HG03354 (cell line): ENCODE measurements around the gene LTBR.
"Not testable (repeated sequence)": the region's sequence is repeated elsewhere in the genome, so short reads cannot be mapped to it uniquely, and the experiment has no call there.

ENCODE experiments used
- ATAC-seq: cut with Tn5 transposase; IDR thresholded peaks from one replicate; pipeline ENCODE4 v1.9.1; 2021; ENCODE audit warnings: mild to moderate bottlenecking; ENCODE audit not compliant: unreplicated experiment, poor library complexity, severe bottlenecking

The LTBR gene

GRCh38 chr12:6416596-6416995, 32.6 kb downstream of the LTBR start:
- ATAC-seq, result no peak

DNA sequence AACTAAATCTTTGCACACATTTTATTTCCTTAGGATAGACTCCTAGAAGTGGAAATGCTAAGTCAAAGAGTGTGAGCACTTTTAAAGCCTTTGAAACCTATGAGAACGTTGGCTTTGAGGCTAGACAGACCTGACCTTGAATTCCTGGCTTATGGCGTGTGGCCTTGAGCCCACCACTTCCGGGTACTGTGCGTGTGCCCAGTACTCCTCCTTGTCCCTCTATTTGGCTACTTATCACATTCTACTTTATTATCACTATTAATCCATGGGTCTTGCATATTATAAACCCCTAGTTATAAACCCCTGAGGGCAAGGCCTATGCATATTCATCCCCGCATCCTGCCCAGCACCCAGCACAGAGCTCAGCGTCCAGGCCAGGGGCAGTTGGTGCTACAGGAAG, 34.8 kb downstream of the LTBR start:
- ATAC-seq, result no peak

GRCh38 chr12:6420364-6420763, 36.4 kb downstream of the LTBR start:
- no peak for ATAC-seq

- peak; percentile 37 for ATAC-seq
Observed at GRCh38 chr12:6423267-6424007, 39.5 kb downstream of the LTBR start.

DNA sequence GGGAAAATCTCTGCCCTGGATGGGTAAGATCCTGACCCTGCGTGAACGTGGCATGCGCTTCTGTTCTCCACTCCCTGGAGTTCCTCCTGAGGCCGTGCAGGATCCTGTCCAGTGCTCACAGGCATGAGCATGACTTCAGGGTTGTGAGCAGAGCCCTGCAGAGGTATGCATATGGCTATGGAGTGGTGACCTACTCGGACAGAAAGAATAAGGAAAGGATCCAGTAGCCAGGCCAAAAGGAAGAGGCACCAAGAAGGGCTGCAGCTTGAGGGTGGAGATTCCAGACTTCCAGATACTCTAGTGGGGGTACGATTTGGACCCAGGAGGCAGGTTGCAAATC, 40.0 kb downstream of the LTBR start:
- no peak for ATAC-seq

GRCh38 chr12:6424866-6425265, 40.9 kb downstream of the LTBR start:
- no peak for ATAC-seq

DNA sequence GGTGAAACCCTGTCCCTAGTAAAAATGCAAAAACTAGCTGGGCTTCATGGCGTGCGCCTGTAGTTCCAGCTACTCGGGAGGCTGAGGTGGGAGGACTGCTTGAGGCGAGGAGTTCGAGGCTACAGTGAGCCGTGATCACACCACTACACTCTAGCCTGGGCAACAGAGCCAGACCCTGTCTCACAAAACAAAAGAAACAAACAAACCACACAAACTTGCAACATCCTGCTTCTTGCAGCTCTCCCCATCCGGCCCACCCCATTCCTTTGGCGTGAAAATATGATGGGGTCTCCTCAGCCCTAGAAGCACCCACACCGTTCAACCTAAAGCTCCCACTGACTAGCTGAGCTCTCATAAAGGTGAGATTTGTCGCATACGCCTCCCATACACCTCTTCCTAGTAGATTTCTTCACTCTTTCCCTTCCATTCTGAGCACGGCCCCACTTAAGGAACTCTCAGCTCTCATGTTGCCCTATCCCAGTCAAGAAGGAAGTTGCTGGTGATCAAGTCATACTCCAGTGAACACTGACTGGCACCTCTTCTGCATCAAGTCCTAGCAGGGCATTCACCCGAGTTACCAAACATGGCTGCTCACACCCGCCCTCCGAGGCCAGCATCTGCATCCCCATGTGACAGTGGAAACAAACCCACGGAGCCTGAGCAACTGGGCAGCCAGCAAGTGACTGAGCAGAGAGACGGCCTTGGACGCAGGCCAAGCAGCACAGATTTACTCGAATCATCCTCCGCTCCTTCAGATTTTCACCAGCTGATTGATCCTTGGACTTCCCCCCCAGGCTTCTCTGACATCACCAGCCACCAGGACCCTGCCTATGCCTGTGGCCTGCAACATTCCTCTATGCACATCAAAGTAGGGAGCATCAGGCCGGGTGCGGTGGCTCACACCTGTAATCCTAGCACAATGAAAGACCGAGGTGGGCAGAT, 41.9 kb downstream of the LTBR start:
- no peak for ATAC-seq

DNA sequence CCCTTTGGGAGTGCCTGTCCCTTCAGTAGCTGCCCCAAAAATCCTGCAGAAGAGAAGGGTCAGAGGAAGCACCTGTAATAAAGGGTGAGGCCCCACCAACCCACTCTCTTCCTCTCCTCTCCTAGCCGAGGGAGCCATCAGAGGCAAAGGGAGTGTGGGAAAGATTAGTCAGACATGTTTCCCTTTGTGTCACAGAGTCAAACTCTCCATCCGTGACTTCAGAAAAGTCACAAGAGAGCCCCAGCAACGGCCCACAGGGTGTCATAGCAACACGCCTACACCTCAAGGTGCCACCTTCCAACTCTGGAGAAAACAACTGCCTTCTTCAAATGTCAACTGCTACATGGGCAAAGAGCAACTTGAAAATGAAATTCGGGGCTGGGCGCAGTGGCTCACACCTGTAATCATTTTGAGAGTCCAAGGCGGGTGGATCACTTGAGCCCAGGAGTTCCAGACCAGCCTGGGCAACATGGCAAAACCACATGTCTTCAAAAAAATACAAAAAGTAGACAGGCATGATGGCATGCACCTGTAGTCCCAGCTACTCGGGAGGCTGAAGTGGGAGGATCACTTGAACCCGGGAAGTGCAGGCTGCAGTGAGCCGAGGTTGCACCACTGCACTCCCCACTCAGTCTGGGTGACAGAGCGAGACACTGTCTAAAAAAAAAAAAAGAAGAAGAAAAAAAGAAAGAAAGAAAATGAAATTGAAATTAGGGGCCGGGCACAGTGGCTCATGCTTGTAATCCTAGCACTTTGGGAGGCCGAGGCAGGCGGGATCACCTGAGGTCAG, 43.1 kb downstream of the LTBR start:
- ATAC-seq, result peak; percentile 81

- not testable (repeated sequence) for ATAC-seq
Observed at GRCh38 chr12:6427796-6428195, 43.8 kb downstream of the LTBR start.

- no peak for ATAC-seq
Observed at GRCh38 chr12:6428326-6428725, 44.4 kb downstream of the LTBR start.

GRCh38 chr12:6430124-6430989, 46.4 kb downstream of the LTBR start:
- ATAC-seq, result no peak

- ATAC-seq, result peak; percentile 44
Observed at GRCh38 chr12:6432991-6433390, 49.0 kb downstream of the LTBR start.

DNA sequence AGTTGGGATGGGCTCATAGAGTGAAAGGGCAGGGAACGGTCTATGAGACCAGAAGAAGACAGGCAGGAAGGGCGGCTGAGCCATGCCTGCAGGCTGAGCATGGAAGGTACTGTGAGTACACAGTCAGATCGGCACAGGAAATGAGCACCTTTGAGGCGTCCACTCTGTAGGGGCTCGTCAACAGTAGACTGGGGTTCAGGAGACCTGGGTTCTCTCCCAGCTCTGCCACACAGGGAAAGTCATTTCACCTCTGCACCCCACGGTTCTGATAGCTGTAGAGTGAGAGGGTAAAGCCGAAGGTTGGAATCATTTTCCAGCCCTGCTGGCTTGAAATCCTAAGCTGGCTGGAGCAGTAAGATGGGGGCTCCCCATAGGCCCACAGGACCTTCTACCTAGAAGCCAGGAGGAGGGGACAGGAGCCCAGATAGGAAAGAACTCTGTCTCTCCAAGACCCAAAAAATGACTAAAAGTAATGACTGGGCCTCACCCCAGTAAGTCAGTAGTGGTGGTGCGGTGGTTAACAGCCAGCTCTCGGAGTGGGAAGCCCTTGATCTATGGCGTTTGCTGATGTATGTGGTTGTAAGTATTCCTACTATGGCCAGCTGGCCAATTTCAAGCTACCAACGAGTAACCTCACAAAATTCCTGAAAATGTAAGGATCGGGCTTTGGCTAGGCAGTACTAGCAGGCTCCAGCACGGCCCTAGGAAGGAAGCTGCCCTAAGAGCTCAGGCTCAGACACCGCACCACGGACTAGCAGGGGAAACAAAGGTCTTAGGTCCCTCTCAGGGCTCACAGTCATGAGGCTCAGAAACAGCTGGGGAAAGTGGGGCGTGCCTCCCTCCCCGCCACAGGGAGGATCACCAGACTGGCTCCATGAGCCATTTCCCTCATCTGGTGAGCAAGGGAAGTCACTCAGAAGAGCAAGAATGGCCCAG, 50.5 kb downstream of the LTBR start:
- ATAC-seq, result no peak

DNA sequence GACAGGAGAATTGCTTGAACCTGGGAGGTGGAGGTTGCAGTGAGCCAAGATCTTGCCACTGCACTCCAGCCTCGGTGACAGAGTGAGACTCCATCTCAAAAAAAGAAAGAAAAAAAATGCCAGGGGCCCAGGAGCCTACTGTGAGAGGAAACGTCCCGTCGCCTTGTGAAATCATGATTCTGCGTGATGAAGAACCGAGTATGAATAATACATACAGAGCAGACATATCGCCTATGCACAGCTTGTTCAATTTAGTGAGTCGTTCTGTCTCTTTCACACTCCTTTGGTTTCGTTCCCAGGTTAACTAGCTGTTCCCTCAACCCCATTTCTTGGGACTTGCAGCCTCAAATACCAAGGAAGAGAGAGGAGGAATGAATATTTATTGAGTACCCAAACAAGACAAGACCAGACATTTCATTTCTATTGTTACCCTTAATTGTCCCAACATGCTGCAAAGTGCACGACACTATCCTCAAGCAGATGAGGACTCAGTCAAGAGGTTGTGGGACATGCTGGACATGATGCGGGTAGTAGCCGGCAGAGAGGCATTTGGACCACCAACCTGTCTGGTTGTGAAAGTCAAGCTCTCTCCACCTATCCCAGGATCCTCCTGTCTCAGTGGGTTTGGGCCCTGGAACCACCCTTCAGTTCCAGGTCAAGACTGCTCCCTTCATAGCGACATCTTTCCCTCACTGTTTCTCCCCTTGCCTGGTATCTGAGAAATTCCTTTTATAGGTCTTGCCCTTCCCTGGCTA, 52.2 kb downstream of the LTBR start:
- ATAC-seq, result no peak

GRCh38 chr12:6437586-6437985, 53.6 kb downstream of the LTBR start:
- ATAC-seq, result no peak

DNA sequence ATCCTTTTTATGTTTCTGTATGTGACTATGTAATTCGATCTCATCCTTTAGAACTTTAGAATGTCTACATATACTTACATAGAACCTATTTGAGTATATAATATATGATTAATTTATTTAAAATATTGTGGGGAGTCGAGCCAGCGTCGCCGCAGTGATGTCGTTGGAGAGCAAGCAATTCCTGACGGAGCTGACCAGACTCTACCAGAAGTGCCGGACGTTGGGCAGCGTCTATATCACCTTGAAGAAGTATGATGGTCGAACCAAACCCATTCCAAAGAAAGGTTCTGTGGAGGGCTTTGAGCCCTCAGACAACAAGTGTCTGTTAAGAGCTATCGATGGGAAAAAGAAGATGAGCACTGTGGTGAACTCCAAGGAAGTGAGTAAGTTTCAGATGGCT, 54.4 kb downstream of the LTBR start:
- no peak for ATAC-seq

GRCh38 chr12:6440391-6440790, 56.4 kb downstream of the LTBR start:
- ATAC-seq, result no peak
